GM12878 (cell line): ENCODE results near the gene PRKCE. TPM values are rescaled to one million over a fixed set of nuclear protein-coding genes. Genes with fewer than 3 reads are reported as not detected.

ENCODE experiments used
- ATAC-seq: fragments of 200-7000 bp; cut with Tn5 transposase; 3 replicates; pipeline ENCODE4 v1.9.1; 2020; ENCODE audit warnings: mild to moderate bottlenecking, moderate library complexity
- BruUV-seq: library from RNA; stranded (reverse); fragments of 400-500 nt; replicated peaks from 2 replicates; lab custom pipeline; 2021; lab: Mats Ljungman, UMichigan
- CTCF ChIA-PET: fragments of 300-600 bp; sonication (Branson Sonifier 250); formaldehyde crosslinking; extraction: SDS; loops from one replicate; lab custom pipeline; 2021; ENCODE audit warnings: inconsistent platforms; lab: Yijun Ruan, JAX
- POLR2A ChIA-PET: fragments of 350-600 bp; formaldehyde crosslinking; extraction: SDS; loops from one replicate; lab custom pipeline; 2021; ENCODE audit warnings: inconsistent platforms; lab: Charles Lee
- RAD21 ChIA-PET: fragments of 300-600 bp; sonication (Branson Sonifier 250); formaldehyde crosslinking; loops from one replicate; lab custom pipeline; 2023; ENCODE audit warnings: antibody characterized with exemption; ENCODE audit not compliant: unreplicated experiment; lab: Charles Lee
- SMC1A ChIA-PET: fragments of 300-600 bp; sonication (Branson Sonifier 250); formaldehyde crosslinking; loops from one replicate; lab custom pipeline; 2023; ENCODE audit not compliant: unreplicated experiment, uncharacterized antibody; lab: Charles Lee
- DNase-seq: peaks from one replicate; pipeline ENCODE4 v3.0.0-alpha.2; 2011; ENCODE audit warnings: low read depth, low spot score
- FAIRE-seq: peaks from 3 replicates; lab custom pipeline; 2011; peaks lifted over from hg19 to GRCh38; lab: Jason Lieb, UNC
- H2AFZ ChIP-seq: 2 replicates; pipeline ENCODE4 v1.6.0; 2011; ENCODE audit warnings: low read depth, low read length, control low read depth; ENCODE audit not compliant: control insufficient read depth
- H3K27ac ChIP-seq: 2 replicates; pipeline ENCODE4 v1.5.1; 2011; ENCODE audit warnings: control low read depth; ENCODE audit not compliant: control insufficient read depth, insufficient read depth
- H3K27me3 ChIP-seq, 2 experiments: replicated peaks in 1 of 2; 2 replicates each; pipeline versions ENCODE4 v1.6.0 to v1.6.1; 2011; ENCODE audit warnings: low read length in 1 of 2; ENCODE audit not compliant: control insufficient read depth in 2 of 2, insufficient read depth in 2 of 2
- H3K36me3 ChIP-seq, 2 experiments: 2 replicates each; pipeline ENCODE4 v1.5.1; 2011; ENCODE audit warnings: low read length in 1 of 2; ENCODE audit not compliant: control insufficient read depth in 2 of 2, insufficient read depth in 2 of 2
- H3K4me1 ChIP-seq: 2 replicates; pipeline ENCODE4 v1.6.1; 2011; ENCODE audit warnings: mild to moderate bottlenecking, low read length, moderate library complexity, mixed read lengths; ENCODE audit not compliant: control insufficient read depth, insufficient read depth
- H3K4me2 ChIP-seq: 2 replicates; pipeline ENCODE4 v1.6.0; 2011; ENCODE audit warnings: control low read depth; ENCODE audit not compliant: control insufficient read depth, insufficient read depth
- H3K4me3 ChIP-seq: fragments of 200-600 bp; sonication (generic); 2 replicates; pipeline ENCODE4 v1.5.1; 2016
- H3K79me2 ChIP-seq: 2 replicates; pipeline ENCODE4 v1.6.0; 2011; ENCODE audit warnings: low read length; ENCODE audit not compliant: control insufficient read depth, insufficient read depth
- H3K9ac ChIP-seq: 2 replicates; pipeline ENCODE4 v1.8.0; 2011; ENCODE audit warnings: low read length, control low read depth, mixed read lengths; ENCODE audit not compliant: control insufficient read depth, insufficient read depth
- H3K9me3 ChIP-seq: replicated peaks from 3 replicates; pipeline ENCODE4 v1.5.1; 2011; ENCODE audit warnings: mild to moderate bottlenecking, low read length; ENCODE audit not compliant: control insufficient read depth, insufficient read depth
- H4K20me1 ChIP-seq: 2 replicates; pipeline ENCODE4 v1.6.0; 2011; ENCODE audit not compliant: control insufficient read depth, insufficient read depth
- CEBPZ ChIP-seq: fragments of 150-350 bp; IDR thresholded peaks from 2 replicates; pipeline ENCODE4 v1.6.1; 2016; ENCODE audit warnings: low read depth, low read length
- CREM ChIP-seq: IDR thresholded peaks from 2 replicates; pipeline ENCODE4 v1.6.1; 2014; ENCODE audit warnings: antibody characterized with exemption, low read depth
- E4F1 ChIP-seq: fragments of 450-650 bp; IDR thresholded peaks from 2 replicates; pipeline ENCODE4 v1.6.1; 2018; ENCODE audit warnings: borderline replicate concordance, mild to moderate bottlenecking; ENCODE audit not compliant: partially characterized antibody
- ELK1 ChIP-seq: IDR thresholded peaks from 2 replicates; pipeline ENCODE4 v1.6.1; 2012; ENCODE audit warnings: low read depth, low read length, improper control_type of control experiment
- FOXM1 ChIP-seq: IDR thresholded peaks from 2 replicates; pipeline ENCODE4 v1.6.1; 2012; ENCODE audit warnings: low read depth, mild to moderate bottlenecking, inconsistent platforms, low read length, moderate library complexity
- MEF2A ChIP-seq: IDR thresholded peaks from 2 replicates; pipeline ENCODE4 v1.6.1; 2011; ENCODE audit warnings: low read depth, mild to moderate bottlenecking, low read length, moderate library complexity; ENCODE audit not compliant: insufficient read depth
- NFYA ChIP-seq: IDR thresholded peaks from 2 replicates; pipeline ENCODE4 v1.6.1; 2011; ENCODE audit warnings: low read depth, mild to moderate bottlenecking, low read length, improper control_type of control experiment, borderline replicate concordance
- ZBTB4 ChIP-seq: fragments of 450-650 bp; formaldehyde crosslinking; IDR thresholded peaks from 2 replicates; pipeline ENCODE4 v1.4.0; 2022; ENCODE audit warnings: mild to moderate bottlenecking, moderate library complexity
- whole genome bisulfite sequencing: methylation state at CpG from one replicate; pipeline ENCODE4 v1.1.6; 2016; ENCODE audit warnings: low lambda C conversion rate; ENCODE audit not compliant: insufficient replicate concordance, insufficient coverage; ENCODE audit errors: missing lambda C conversion rate; 5-methylcytosine and 5-hydroxymethylcytosine counted together
- in situ Hi-C: fragments of 300-500 bp; cut with MboI; formaldehyde crosslinking; loops from 9 replicates; pipeline ENCODE4 v1.14.3; 2018; ENCODE audit warnings: mixed read lengths
- intact Hi-C: fragments of 100-400 bp; cut with micrococcal nuclease; formaldehyde crosslinking; loops from one replicate; pipeline ENCODE4 v1.14.2; 2022; ENCODE audit not compliant: unreplicated experiment
- polyA plus RNA-seq, 11 experiments: library from polyadenylated mRNA; depleted of rRNA in 4 of 11; unstranded in 6 of 11; stranded (reverse) in 5 of 11; fragments of >200 nt; fragmentation: Nextera tagmentation in 4 of 11; fragmentation: Illumina TruSeq in 1 of 11; extraction: Ambion mirVana in 4 of 11; extraction: Trizol in 1 of 11; gene quantifications; 1 replicate in 1 of 11; 2 replicates in 10 of 11; pipeline versions ENCODE4 v1.2.1 to v1.2.3, GENCODE V29; 2011 to 2016; ENCODE audit warnings: inconsistent platforms in 2 of 11, missing spikeins in 2 of 11, low read depth in 1 of 11
- total RNA-seq, 4 experiments: library from RNA; depleted of rRNA in 3 of 4; stranded (reverse); fragments of >200 nt in 3 of 4; fragmentation: Illumina TruSeq in 1 of 4; extraction: Trizol in 1 of 4; gene quantifications; 2 replicates each; pipeline versions ENCODE4 v1.2.1 to v1.2.3, GENCODE V29; 2013 to 2021

PRKCE gene
- total and polyA plus RNA-seq, 10 of the 15 experiments (the other 5 are each of a cell fraction or from before 2014, with no cell fraction given), result 2.6 to 28.2 (median 11.3) TPM

GRCh38 chr2:45726188-45726587 lies 74.7 kb downstream of the PRKCE start:
- intact Hi-C loops, result no loop called here
- Histone ChIP-seq H3K4me1 (peaks cover 69% of the 10 kb centered on the region), H3K4me2 (no peak overlapping the region)
- DNase-seq, result no peak
- RAD21 ChIA-PET, result interaction anchor here (1.2 to 1.5 kb wide), 2 partner anchors 53 to 108 kb away, joined by 3 to 5 read pairs; no protein-coding TSS in a partner anchor
- TF ChIP-seq FOXM1 (no peak), CEBPZ (no peak), NFYA (no peak), MEF2A (no peak), E4F1 (no peak), ZBTB4 (CRISPR knock-in tag) (no peak), CREM (no peak), ELK1 (no peak)
- TF ChIP-seq, all 136 proteins: peak for 0
- Histone ChIP-seq H4K20me1 (no peaks in the 10 kb centered on the region), H3K36me3 (no peaks in the 10 kb centered on the region), H2AFZ (no peak overlapping the region), H3K9me3 (peaks cover 3% of the 10 kb centered on the region; the same call in 1 of the 3 replicates), H3K9ac (no peak overlapping the region), H3K27me3 (no peaks in the 10 kb centered on the region), H3K79me2 (peaks cover 8% of the 10 kb centered on the region), H3K27ac (no peak overlapping the region), H3K4me3 (no peak overlapping the region)
- ChIA-PET POLR2A (interaction anchor here (0.7 to 1.2 kb wide), 2 partner anchors 163 to 1104 kb away, joined by 3 to 4 read pairs; no protein-coding TSS in a partner anchor), CTCF (interaction anchor here (0.9 to 1.2 kb wide), 2 partner anchors 27 to 53 kb away, joined by 3 to 6 read pairs; no protein-coding TSS in a partner anchor), SMC1A (interaction anchor here (1.1 to 8.3 kb wide), 10 partner anchors 12 to 124 kb away, joined by 3 to 78 read pairs (median 3); partner anchors contain the start of gene PRKCE)
- FAIRE-seq (no peak), ATAC-seq (no peak)
- in situ Hi-C loops, result loop anchor here (5.0 kb wide), 1 partner anchor 74 kb away; the partner anchor contains the start of gene PRKCE
- 84% methylated on average over 4 of the region's 4 CpGs for WGBS
- BruUV-seq, result no TSS peak
